ENCODE results near the gene TRAF2. TPM values are rescaled to one million over a fixed set of nuclear protein-coding genes. Genes with fewer than 3 reads are reported as not detected.

TRAF2 gene
- total and polyA plus RNA-seq, 2 donors (not counting 1 experiment from before 2014, with no cell fraction given), result 25.5 to 54.5 TPM

DNA sequence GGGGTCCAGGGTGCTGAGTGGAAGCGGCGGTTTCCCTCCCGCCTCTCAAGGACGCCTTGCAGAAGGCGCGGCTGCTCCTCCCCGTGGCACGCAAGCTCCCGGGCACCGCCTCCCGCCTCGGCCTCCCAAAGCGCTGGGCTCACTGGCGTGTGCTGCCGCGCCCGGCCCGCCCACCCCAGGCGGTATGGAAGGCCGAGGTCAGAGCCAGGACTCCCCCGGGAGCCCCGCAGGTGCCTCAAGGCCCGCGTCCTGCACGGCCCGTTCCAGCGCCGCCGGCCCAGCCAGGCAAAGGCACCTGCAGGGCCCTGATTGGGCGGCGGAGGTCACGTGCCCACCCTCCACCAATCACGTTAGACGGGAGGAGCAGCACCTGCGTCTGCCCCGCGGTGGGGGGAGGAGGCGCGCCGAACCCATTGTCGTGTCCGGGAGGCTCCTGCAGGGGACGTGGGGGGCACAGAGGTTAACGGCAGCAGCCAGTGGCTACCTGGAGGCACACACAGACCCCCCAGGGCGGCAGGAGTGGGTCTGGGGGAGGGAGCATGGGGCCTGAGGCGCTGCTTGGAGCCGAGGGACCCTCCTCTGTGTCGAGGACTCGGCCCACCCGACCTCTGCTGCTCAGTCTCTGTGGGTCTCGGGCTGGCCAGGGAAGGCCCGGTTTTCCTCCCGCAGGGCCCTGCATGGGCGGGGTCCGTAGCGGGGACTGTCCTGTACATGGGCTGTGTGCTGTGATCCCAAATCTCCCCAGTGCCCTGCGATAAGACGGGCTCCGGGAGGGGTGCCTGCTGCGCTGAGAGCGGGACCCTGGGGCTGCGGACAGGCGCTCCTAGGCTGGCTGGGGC, 63.7 kb downstream of the TRAF2 start:
- peak overlapping the region; percentile 41 to 72 for H3K27ac ChIP-seq (ENCODE audit: low read length in 2 of 2)
- peak overlapping the region; percentile 88 for H3K4me3 Mint-ChIP-seq
- peak overlapping the region; percentile 92 for H3K27ac Mint-ChIP-seq
- H3K27me3 ChIP-seq (replicated peaks in 1 of 4; ENCODE audit: control extremely low read depth in 1 of 4, control insufficient read depth in 3 of 4, insufficient read depth in 4 of 4, low read length in 3 of 4), result no peaks in the 10 kb centered on the region
- intact Hi-C loops (cut with micrococcal nuclease), result loop anchor here (1.0 kb wide), 1 partner anchor 75 kb away; no protein-coding TSS in a partner anchor
- H3K4me1 ChIP-seq (ENCODE audit: control insufficient read depth in 2 of 2, insufficient read depth in 2 of 2, low read length in 2 of 2), result peaks cover 10 to 15% of the 10 kb centered on the region in 2 donors
- no peak for TF ChIP-seq EZH2 (IDR thresholded peaks at IDR 0.05; ENCODE audit: borderline replicate concordance, insufficient read depth, low read depth, low read length, poor library complexity, severe bottlenecking)
- TF ChIP-seq, protein P1, sequence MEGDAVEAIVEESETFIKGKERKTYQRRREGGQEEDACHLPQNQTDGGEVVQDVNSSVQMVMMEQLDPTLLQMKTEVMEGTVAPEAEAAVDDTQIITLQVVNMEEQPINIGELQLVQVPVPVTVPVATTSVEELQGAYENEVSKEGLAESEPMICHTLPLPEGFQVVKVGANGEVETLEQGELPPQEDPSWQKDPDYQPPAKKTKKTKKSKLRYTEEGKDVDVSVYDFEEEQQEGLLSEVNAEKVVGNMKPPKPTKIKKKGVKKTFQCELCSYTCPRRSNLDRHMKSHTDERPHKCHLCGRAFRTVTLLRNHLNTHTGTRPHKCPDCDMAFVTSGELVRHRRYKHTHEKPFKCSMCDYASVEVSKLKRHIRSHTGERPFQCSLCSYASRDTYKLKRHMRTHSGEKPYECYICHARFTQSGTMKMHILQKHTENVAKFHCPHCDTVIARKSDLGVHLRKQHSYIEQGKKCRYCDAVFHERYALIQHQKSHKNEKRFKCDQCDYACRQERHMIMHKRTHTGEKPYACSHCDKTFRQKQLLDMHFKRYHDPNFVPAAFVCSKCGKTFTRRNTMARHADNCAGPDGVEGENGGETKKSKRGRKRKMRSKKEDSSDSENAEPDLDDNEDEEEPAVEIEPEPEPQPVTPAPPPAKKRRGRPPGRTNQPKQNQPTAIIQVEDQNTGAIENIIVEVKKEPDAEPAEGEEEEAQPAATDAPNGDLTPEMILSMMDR (IDR thresholded peaks at IDR 0.05), result peak; percentile 36
- ChIA-PET CTCF (interaction anchor here (1.0 kb wide), 3 partner anchors 79 to 85 kb away, joined by 3 to 5 read pairs (median 4); partner anchors contain the start of gene FUT7), POLR2A (interaction anchor here (0.7 kb wide), 3 partner anchors 11 to 724 kb away, joined by 3 read pairs; no protein-coding TSS in a partner anchor)
- H3K4me2 ChIP-seq (replicated peaks; ENCODE audit: low read depth, low read length, poor library complexity, severe bottlenecking), result peak overlapping the region; percentile 94
- peak overlapping the region; percentile 66 for H3K9ac ChIP-seq (ENCODE audit: low read length)
- peak; percentile 97 for DNase-seq
- ATAC-seq (ENCODE audit: low read depth), result peak; percentile 95
- H3K4me3 ChIP-seq (ENCODE audit: control extremely low read depth in 1 of 5, extremely low read depth in 1 of 5, insufficient read depth in 1 of 5, low read depth in 2 of 5, low read length in 4 of 5), result peak overlapping the region; percentile 44 to 65 (median 58)
- H3K27me3 Mint-ChIP-seq, result no peaks in the 10 kb centered on the region
- 7% methylated on average over 61 of the region's 63 CpGs for WGBS (ENCODE audit: insufficient coverage)
- no peaks in the 10 kb centered on the region for H3K79me2 ChIP-seq (ENCODE audit: control insufficient read depth, insufficient read depth, low read length)
- no peaks in the 10 kb centered on the region for H3K36me3 ChIP-seq (replicated peaks in 1 of 2; ENCODE audit: control extremely low read depth in 1 of 2, control insufficient read depth in 1 of 2, extremely low read depth in 1 of 2, insufficient read depth in 2 of 2, low read length in 1 of 2)
- H4K20me1 ChIP-seq (ENCODE audit: control insufficient read depth, insufficient read depth, low read length, poor library complexity, severe bottlenecking), result no peaks in the 10 kb centered on the region
- peak overlapping the region; percentile 94 for H2AFZ ChIP-seq (ENCODE audit: insufficient read depth, low read depth, low read length, poor library complexity, severe bottlenecking)
- H3K4me1 Mint-ChIP-seq, result peaks cover 8% of the 10 kb centered on the region
- H3K9me3 ChIP-seq (ENCODE audit: control extremely low read depth in 1 of 3, control insufficient read depth in 2 of 3, insufficient read depth in 1 of 3, low read length in 2 of 3), result no peaks in the 10 kb centered on the region
- no peaks in the 10 kb centered on the region for H3K9me3 Mint-ChIP-seq (ENCODE audit: insufficient read depth)
